Astrocyte of the hippocampus (primary cell): ENCODE measurements around the gene ZSWIM5.
A peak's percentile ranks its signal among the peaks of the same experiment; 100 is the strongest.
"Not testable (repeated sequence)": the region's sequence is repeated elsewhere in the genome, so short reads cannot be mapped to it uniquely, and the experiment has no call there.

ENCODE experiments used
- DNase-seq: peaks from one replicate; pipeline ENCODE4 v3.0.0; 2011; ENCODE audit warnings: low read depth, low spot score

ZSWIM5 gene

GRCh38 chr1:45205011-45205909 is 1.1 kb downstream of the ZSWIM5 start:
- DNase-seq = peak; percentile 64

DNA sequence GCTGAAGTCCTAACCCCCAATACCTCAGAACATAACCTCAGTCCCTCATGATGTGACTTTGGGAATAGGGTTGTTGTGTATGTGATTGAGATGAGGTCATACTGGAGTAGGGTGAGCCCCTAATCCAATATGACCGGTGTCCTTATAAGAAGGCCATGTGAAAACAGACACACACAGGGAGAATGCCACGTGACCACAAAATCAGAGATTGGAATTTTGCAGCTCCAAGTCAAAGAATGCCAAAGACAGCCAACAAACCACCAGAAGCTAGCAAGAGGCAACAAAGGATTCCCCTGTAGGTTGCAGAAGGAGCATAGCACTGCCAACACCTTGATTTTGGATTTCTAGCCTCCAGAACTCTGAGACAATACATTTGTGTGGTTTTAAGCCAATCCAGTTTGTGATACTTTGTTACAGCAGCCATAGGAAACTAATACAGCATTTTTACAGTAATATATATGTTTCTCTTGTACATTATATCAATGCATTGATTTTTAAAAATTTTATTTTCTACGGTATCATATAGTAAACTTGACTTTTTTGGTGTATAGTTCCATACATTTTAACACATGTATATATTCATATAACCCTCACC is 5.4 kb downstream of the ZSWIM5 start:
- peak; percentile 33 for DNase-seq

- no peak for DNase-seq
Observed at GRCh38 chr1:45200435-45200834, 6.0 kb downstream of the ZSWIM5 start.

DNA sequence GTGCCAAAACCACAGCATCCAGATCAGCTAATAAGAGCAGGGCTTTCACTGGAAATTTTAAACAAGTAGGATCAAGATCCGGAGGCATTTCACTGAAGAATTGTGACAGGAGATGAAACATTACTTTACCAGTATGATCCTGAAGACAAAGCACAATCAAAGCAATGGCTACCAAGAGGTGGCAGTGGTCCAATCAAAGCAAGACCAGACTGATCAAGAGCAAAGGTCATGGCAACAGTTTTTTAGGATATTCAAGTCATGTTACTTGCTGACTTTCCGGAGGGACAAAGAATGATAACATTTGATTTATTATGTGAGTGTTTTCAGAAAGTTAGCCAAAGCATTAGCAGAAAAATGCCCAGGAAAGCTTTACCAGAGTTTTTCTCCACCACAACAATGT is 8.2 kb downstream of the ZSWIM5 start:
- no peak for DNase-seq

GRCh38 chr1:45196863-45197262 is 9.5 kb downstream of the ZSWIM5 start:
- DNase-seq = no peak

DNA sequence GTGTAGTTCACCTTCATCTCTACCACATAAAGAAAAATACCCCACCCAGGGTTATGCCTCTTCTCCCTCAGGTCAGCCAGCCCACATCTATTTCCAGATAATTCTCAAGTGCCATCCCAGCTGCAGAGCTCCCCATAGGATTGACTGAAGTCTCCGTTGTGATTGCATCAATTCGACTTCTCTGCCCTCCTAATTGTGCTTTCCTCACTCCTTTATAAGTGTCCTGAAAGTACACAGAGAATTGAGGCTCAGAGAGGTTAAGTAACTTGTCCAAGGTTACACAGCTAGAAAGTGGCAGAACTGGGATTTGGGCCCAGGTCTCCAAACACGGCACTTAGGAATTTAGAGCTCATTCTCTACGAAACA is 15.0 kb downstream of the ZSWIM5 start:
- DNase-seq = no peak

- no peak for DNase-seq
Observed at GRCh38 chr1:45187725-45188124, 18.7 kb downstream of the ZSWIM5 start.

- DNase-seq = not testable (repeated sequence)
Observed at GRCh38 chr1:45179918-45180519, 26.4 kb downstream of the ZSWIM5 start.

- no peak for DNase-seq
Observed at GRCh38 chr1:45177452-45177851, 29.0 kb downstream of the ZSWIM5 start.

DNA sequence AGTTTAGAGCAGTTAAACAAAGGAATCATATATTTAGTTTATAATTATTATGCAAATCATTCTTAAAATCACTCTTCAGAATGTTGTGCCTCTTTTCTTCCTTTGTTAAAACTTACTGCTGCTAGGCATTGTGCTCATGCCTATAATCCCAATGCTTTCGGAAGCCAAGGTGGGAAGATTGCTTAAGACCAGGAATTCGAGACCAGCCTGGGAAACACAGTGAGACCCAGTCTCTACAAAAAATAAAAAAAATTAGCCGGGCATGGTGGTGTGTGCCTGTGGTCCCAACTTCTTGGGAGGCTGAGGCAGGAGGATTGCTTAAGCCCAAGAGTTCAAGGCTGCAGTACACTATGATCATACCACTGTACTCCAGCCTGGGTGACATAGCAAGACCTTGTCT is 33.6 kb downstream of the ZSWIM5 start:
- DNase-seq = no peak

- DNase-seq = no peak
Observed at GRCh38 chr1:45172005-45172404, 34.4 kb downstream of the ZSWIM5 start.

DNA sequence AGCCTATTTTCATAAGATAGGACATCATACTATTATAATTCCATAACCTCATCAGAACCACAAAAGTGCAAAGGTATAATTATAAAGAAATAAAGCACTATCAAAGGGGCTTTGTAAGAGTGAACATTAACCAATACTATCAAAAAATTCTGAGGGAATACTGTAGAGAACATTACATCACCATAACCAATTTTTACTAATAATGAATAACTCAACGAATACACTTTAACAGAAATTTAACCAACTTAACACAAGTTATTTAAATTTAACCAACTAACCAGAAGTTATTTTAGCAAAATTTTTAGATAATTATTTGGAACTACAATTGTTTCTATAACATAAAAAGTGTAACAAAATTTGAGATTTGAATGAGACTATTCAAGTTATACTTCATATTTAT is 34.8 kb downstream of the ZSWIM5 start:
- no peak for DNase-seq

DNA sequence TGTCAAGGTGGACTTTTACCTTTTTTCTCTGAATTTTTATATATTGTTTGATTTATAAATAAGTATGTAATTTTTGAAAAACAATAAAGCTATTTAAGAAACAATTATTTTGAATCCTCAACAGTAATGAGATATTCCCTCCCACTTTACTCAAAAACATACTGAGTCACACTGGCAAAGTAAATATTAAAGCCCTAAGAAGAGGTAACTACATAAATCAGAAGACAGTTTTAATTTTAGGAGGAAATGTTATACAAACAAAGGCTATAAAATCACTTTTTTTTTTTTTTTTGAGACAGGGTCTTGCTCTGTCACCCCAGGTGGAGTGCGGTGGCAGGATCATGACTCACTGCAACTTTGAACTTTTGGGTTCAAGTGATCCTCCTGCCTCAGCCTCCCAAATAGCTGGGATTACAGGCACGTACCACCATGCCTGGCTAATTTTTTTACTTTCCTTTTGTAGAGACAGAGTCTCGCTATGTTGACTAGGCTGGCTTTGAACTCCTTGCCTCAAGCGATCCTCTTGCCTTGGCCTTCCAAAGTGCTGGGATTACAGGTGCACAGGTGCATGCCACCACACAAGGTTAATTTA is 36.2 kb downstream of the ZSWIM5 start:
- no peak for DNase-seq

- not testable (repeated sequence) for DNase-seq
Observed at GRCh38 chr1:45167947-45168346, 38.5 kb downstream of the ZSWIM5 start.

DNA sequence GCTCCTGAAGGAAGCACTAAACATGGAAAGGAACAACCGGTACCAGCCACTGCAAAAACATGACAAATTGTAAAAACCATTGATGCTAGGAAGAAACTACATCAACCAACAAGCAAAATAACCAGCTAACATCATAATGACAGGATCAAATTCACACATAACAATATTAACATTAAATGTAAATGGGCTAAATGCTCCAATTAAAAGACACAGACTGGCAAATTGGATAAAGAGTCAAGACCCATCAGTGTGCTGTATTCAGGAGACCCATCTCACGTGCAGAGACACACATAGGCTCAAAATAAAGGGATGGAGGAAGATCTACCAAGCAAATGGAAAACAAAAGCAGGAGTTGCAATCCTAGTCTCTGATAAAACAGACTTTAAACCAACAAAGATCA is 42.1 kb downstream of the ZSWIM5 start:
- DNase-seq = not testable (repeated sequence)

GRCh38 chr1:45163111-45163510 is 43.3 kb downstream of the ZSWIM5 start:
- not testable (repeated sequence) for DNase-seq

GRCh38 chr1:45162041-45163035 is 44.1 kb downstream of the ZSWIM5 start:
- DNase-seq = not testable (repeated sequence)

- DNase-seq = no peak
Observed at GRCh38 chr1:45155957-45156356, 50.4 kb downstream of the ZSWIM5 start.

- no peak for DNase-seq
Observed at GRCh38 chr1:45155423-45155822, 51.0 kb downstream of the ZSWIM5 start.

DNA sequence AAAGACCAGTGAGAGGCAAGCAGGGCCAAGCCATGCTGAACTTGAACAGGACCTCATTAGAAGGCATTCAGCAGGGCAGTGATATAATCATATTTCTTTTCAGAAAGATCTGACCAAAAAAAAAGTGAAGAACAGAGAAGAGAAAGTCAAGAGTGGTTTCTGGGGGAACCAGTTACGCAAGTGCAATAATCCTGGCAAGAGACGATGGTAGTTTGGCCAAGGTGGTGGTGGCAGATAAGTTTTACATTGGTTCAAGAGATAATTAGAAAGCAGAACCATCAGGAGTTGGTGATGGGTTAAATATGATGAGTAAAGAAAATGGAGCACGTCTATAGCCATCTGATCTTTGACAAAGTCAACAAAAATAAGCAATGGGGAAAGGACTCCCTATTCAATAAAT is 54.3 kb downstream of the ZSWIM5 start:
- no peak for DNase-seq

DNA sequence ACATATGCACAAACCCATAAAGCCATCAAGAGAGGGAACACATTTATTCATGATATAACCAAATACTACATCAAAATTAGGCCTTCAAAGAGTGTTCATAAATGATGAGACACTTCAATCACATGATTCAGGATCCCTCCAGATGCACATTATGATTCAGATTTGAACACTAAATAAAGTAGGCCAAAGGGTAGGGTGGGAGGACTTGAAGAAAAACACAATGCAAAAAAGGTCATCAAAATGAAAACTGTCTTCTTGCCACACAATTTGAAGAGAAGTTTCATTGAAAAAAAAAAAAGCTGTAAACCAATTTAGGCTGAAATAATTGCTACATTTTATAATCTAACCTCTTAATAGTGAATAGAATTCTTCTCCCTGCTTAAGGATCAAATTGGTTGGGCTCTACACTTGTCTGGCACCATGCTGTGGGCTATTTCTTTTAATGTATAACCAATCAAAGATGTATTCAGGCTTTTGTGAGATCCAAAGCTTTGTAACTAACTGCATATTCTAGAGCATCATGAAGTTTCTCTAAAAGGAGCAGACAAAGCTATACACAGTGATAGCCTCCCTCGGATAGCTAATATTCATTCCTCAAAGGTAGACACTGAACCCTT is 58.1 kb downstream of the ZSWIM5 start:
- DNase-seq = no peak
